Testis (tissue), 3 donors: ENCODE results near the gene DNAJC18. TPM values are rescaled to one million over a fixed set of nuclear protein-coding genes. Genes with fewer than 3 reads are reported as not detected.
A peak's percentile ranks its signal among the peaks of the same experiment; 100 is the strongest.

Source experiments
- DNase-seq: peaks from one replicate; pipeline ENCODE4 v3.0.0-alpha.2; 2019
- H3K27ac ChIP-seq, 2 donors: fragments of 200-600 bp; sonication (generic); one replicate each; pipeline ENCODE4 v1.5.1; 2019
- H3K27me3 ChIP-seq: fragments of 200-600 bp; sonication (generic); one replicate; pipeline ENCODE4 v1.5.1; 2019
- H3K36me3 ChIP-seq: fragments of 200-600 bp; sonication (generic); one replicate; pipeline ENCODE4 v1.5.1; 2017; ENCODE audit warnings: low read depth; ENCODE audit errors: missing control alignments
- H3K4me1 ChIP-seq: fragments of 200-600 bp; sonication (generic); one replicate; pipeline ENCODE4 v1.5.1; 2019
- H3K4me3 ChIP-seq, 2 donors: fragments of 200-600 bp; sonication (generic); one replicate each; pipeline ENCODE4 v1.5.1; 2017 to 2019
- H3K9me3 ChIP-seq: fragments of 200-600 bp; sonication (generic); one replicate; pipeline ENCODE4 v1.5.1; 2017
- POLR2A ChIP-seq: fragments of 450-650 bp; IDR thresholded peaks from one replicate; pipeline ENCODE4 v1.6.1; 2017; ENCODE audit warnings: antibody characterized with exemption, mild to moderate bottlenecking, moderate library complexity
- WGBS, 2 donors: methylation state at CpG; one replicate each; pipeline ENCODE4 v1.1.5; 2018; 5-methylcytosine and 5-hydroxymethylcytosine counted together
- intact Hi-C: fragments of 100-400 bp; cut with DNase I; formaldehyde crosslinking; loops from one replicate; pipeline ENCODE4 v1.15.1; 2023; ENCODE audit warnings: low total_unique reads
- polyA plus RNA-seq: library from polyadenylated mRNA; stranded (reverse); fragments of 350-450 nt; fragmentation: Illumina TruSeq; extraction: RNeasy Lipid Tissue Mini Kit (QIAGEN cat#74804); gene quantifications from one replicate; pipeline ENCODE4 v1.2.3, GENCODE V29; 2014; ENCODE audit warnings: low read depth, low replicate concordance; ENCODE audit not compliant: insufficient read depth
- total RNA-seq, 2 donors: library from RNA; depleted of rRNA; stranded (reverse); fragments of >200 nt; gene quantifications; one replicate each; pipeline ENCODE4 v1.2.3, GENCODE V29; 2016
- TF ChIP-seq, protein P1 (sequence below), 3 experiments: fragments of 450-650 bp in 2 of 3; fragments of 200-600 bp in 1 of 3; sonication (generic) in 1 of 3; IDR thresholded peaks; one replicate each; pipeline ENCODE4 v1.5.1; 2016 to 2019; ENCODE audit warnings: antibody characterized with exemption in 3 of 3, mild to moderate bottlenecking in 2 of 3, moderate library complexity in 1 of 3

Gene DNAJC18
- total and polyA plus RNA-seq, 3 donors from 2014 or later, result 45.0 to 283 (median 98.3) TPM

DNA sequence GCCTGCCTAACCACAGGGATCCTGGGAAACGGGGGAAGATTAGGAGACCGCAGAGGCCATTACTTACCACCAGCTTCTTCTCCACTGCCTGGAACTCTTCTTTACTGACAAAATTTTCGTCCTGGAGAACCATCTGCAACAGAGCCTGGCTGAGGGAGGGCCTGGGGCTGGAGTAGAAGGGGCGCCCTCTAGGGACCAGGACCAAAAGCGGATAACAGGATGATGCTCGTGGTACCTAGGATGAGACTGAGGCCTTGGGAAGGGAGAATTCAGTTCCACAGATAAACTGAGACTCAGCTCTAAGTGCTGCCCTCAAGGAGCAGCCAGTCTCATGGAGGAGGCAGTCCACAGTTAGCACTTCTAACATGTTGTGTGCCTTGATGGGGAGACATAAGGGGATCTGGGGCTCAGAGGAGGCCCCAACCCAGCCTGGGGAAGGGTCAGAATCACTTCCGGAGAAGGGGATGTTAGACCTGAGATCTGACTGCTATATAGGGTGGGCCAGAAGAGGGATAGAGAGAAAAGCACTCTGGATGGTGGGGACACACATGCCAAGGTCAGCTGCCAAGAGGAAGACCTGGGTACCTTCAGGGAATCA, 36.7 kb downstream of the DNAJC18 start:
- intact Hi-C loops, result no loop called here
- Histone ChIP-seq H3K9me3 (no peaks in the 10 kb centered on the region), H3K27ac (no peak overlapping the region), H3K4me1 (no peaks in the 10 kb centered on the region), H3K27me3 (no peaks in the 10 kb centered on the region), H3K4me3 (peak overlapping the region in 1 of 2 donors; percentile 57), H3K36me3 (no peaks in the 10 kb centered on the region)
- DNase-seq, result no peak
- TF ChIP-seq POLR2A, result no peak
- 59 to 73% methylated on average over 7 of the region's 7 CpGs for WGBS, 2 donors

DNA sequence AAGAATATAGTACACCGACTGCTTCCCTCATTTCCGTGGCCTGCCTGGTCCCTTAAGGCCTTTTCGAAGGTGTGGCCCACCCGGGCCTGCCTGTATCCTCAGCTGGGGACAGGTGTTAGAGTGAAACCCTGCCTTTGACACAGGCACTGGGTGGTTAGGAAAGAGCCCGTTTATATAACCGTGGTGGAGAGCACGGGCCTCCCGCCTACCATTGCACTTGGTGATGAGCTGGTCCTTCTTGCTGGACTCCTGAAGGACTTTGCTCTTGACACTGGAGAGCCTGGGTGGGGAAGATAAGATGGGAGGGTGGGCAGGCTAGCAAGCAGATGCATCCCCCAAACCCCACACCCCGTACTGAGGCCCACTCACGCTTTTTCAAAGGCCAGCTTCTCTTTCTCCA, 37.8 kb downstream of the DNAJC18 start:
- Histone ChIP-seq H3K4me3 (no peak overlapping the region), H3K4me1 (no peaks in the 10 kb centered on the region), H3K9me3 (no peaks in the 10 kb centered on the region), H3K27me3 (no peaks in the 10 kb centered on the region), H3K36me3 (no peaks in the 10 kb centered on the region), H3K27ac (no peak overlapping the region)
- no peak for DNase-seq
- intact Hi-C loops, result no loop called here
- TF ChIP-seq, protein P1, sequence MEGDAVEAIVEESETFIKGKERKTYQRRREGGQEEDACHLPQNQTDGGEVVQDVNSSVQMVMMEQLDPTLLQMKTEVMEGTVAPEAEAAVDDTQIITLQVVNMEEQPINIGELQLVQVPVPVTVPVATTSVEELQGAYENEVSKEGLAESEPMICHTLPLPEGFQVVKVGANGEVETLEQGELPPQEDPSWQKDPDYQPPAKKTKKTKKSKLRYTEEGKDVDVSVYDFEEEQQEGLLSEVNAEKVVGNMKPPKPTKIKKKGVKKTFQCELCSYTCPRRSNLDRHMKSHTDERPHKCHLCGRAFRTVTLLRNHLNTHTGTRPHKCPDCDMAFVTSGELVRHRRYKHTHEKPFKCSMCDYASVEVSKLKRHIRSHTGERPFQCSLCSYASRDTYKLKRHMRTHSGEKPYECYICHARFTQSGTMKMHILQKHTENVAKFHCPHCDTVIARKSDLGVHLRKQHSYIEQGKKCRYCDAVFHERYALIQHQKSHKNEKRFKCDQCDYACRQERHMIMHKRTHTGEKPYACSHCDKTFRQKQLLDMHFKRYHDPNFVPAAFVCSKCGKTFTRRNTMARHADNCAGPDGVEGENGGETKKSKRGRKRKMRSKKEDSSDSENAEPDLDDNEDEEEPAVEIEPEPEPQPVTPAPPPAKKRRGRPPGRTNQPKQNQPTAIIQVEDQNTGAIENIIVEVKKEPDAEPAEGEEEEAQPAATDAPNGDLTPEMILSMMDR (IDR thresholded peaks at IDR 0.05), result no peak
- TF ChIP-seq POLR2A, result no peak
- 90 to 94% methylated on average over 10 of the region's 10 CpGs for WGBS, 2 donors

DNA sequence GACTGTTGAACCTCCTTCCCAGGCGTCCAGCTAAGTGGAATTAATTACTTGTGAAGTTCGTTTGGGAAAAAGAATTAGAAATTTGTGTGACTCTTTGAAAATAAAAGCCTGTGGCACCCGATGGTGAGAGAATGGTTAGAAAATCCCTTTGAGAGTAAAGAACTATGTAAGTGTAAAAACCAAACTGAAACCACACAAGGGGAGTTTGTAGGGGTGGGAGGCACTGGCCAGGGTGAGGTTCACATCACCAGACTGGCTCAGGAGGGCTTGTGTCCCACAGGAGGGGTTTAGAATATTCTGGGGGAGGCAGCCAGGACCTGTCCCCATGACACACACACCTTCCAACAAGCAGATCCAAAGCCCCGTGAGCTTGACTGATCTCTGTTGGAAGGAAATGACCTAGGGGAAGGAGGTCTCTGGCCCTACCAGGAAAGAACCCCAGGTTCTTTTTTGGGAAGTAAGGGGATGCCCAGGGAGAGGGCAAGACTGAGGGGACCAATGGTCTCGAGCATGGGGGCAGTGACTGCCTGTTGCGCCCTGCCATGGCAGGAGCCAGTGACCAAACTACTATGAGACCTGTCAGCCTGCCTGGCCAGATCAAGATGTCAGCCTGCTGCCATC, 39.7 kb downstream of the DNAJC18 start:
- TF ChIP-seq, protein P1 (IDR thresholded peaks at IDR 0.05), result no peak
- no peak for TF ChIP-seq POLR2A
- Histone ChIP-seq H3K9me3 (no peaks in the 10 kb centered on the region), H3K36me3 (no peaks in the 10 kb centered on the region), H3K4me3 (no peak overlapping the region), H3K4me1 (no peaks in the 10 kb centered on the region), H3K27me3 (no peaks in the 10 kb centered on the region), H3K27ac (no peak overlapping the region)
- no peak for DNase-seq
- WGBS, 2 donors, result 89 to 91% methylated on average over 6 of the region's 6 CpGs
- intact Hi-C loops, result no loop called here

DNA sequence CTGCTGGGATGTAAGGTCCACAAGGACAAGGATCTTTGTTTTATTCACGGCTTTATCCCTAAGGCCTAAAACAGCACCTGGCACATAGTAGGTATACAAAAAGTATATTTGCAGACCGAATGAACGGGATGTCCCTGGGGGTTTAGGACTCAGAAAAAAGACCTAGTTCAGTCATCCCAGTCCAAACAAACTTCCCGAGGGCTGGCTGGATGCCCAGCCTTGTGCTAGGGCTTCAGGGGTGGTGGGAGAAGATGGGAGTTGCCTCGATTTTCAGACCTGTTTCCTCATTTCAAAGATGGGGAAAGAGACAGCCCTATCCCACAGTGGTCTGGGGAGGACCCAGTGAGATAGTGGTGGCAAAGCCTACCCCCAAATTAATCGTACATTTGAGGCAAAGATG, 41.4 kb downstream of the DNAJC18 start:
- WGBS, 2 donors, result 57% methylated on average over 6 of the region's 6 CpGs
- Histone ChIP-seq H3K27ac (no peak overlapping the region), H3K36me3 (no peaks in the 10 kb centered on the region), H3K4me3 (no peak overlapping the region), H3K9me3 (no peaks in the 10 kb centered on the region), H3K4me1 (peaks cover 3% of the 10 kb centered on the region), H3K27me3 (no peaks in the 10 kb centered on the region)
- DNase-seq, result no peak
- intact Hi-C loops, result no loop called here
- TF ChIP-seq, protein P1 (IDR thresholded peaks at IDR 0.05), result no peak
- TF ChIP-seq POLR2A, result no peak

DNA sequence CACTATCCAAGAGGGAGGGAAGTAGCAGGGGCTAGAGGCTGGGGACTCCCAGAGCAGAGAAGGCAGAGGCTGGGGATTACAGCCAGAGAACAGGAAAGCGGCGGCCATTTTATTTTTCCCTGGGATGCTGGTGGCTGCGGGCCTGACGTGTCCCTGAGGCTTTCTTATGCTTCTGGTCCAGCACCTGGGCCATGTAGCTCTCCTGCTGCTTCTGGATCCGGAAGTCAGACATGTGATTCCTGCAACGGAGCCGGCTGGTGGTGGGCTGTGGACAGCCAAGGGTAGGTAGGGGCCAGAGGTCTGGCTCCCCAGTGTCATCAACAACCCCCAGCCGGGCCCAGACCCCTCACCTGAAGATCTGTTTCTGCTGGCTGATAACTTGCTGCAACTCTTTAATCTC, 42.6 kb downstream of the DNAJC18 start:
- no peaks in the 10 kb centered on the region for H3K9me3 ChIP-seq
- H3K4me1 ChIP-seq, result peaks cover 8% of the 10 kb centered on the region
- H3K36me3 ChIP-seq, result no peaks in the 10 kb centered on the region
- WGBS, 2 donors, result 73 to 77% methylated on average over 7 to 8 of the region's 8 CpGs
- H3K27ac ChIP-seq, result no peak overlapping the region
- intact Hi-C loops, result no loop called here
- DNase-seq, result no peak
- H3K4me3 ChIP-seq, result no peak overlapping the region
- TF ChIP-seq, protein P1 (IDR thresholded peaks at IDR 0.05), result no peak
- no peak for TF ChIP-seq POLR2A
- no peaks in the 10 kb centered on the region for H3K27me3 ChIP-seq
